MG63 (cell line): ENCODE results near the gene HIVEP1. TPM values are rescaled to one million over a fixed set of nuclear protein-coding genes. Genes with fewer than 3 reads are reported as not detected.

Source experiments
- DNase-seq: peaks from one replicate; pipeline ENCODE4 v3.0.0-alpha.2; 2020
- H3K27me3 ChIP-seq: fragments of 250-450 bp; sonication (Bioruptor Pico); 2 replicates; pipeline ENCODE4 v1.5.1; 2020; ENCODE audit warnings: mild to moderate bottlenecking, moderate library complexity
- H3K36me3 ChIP-seq: fragments of 250-450 bp; sonication (Bioruptor Pico); 2 replicates; pipeline ENCODE4 v1.5.1; 2020; ENCODE audit warnings: mild to moderate bottlenecking, moderate library complexity
- H3K4me3 ChIP-seq: fragments of 250-450 bp; sonication (Bioruptor Pico); 2 replicates; pipeline ENCODE4 v1.5.1; 2020; ENCODE audit warnings: mild to moderate bottlenecking, moderate library complexity
- H3K9me3 ChIP-seq: fragments of 250-450 bp; sonication (Bioruptor Pico); 2 replicates; pipeline ENCODE4 v1.5.1; 2020; ENCODE audit warnings: mild to moderate bottlenecking, moderate library complexity
- total RNA-seq: library from RNA; depleted of rRNA; stranded (reverse); fragments of >200 nt; shearing (Covaris generic); gene quantifications from 2 replicates; pipeline ENCODE4 v1.2.3, GENCODE V29; 2014; ENCODE audit warnings: low replicate concordance; rRNA removed

Gene HIVEP1
- total RNA-seq, 1 experiment from 2014 or later, result 3.1 TPM

GRCh38 chr6:12189150-12189549, 177.0 kb downstream of the HIVEP1 start:
- Histone ChIP-seq H3K4me3 (no peak overlapping the region), H3K36me3 (no peaks in the 10 kb centered on the region), H3K27me3 (no peaks in the 10 kb centered on the region), H3K9me3 (no peaks in the 10 kb centered on the region)
- no peak for DNase-seq

- Histone ChIP-seq H3K9me3 (no peaks in the 10 kb centered on the region), H3K36me3 (no peaks in the 10 kb centered on the region), H3K4me3 (no peak overlapping the region), H3K27me3 (no peaks in the 10 kb centered on the region)
- no peak for DNase-seq
Observed at GRCh38 chr6:12189661-12190060, 177.5 kb downstream of the HIVEP1 start.

- H3K4me3 ChIP-seq, result no peak overlapping the region
- H3K36me3 ChIP-seq, result no peaks in the 10 kb centered on the region
- H3K9me3 ChIP-seq, result no peaks in the 10 kb centered on the region
- H3K27me3 ChIP-seq, result no peaks in the 10 kb centered on the region
- no peak for DNase-seq
Observed at GRCh38 chr6:12190252-12190651, 178.1 kb downstream of the HIVEP1 start.

- Histone ChIP-seq H3K27me3 (no peaks in the 10 kb centered on the region), H3K9me3 (no peaks in the 10 kb centered on the region), H3K36me3 (no peaks in the 10 kb centered on the region), H3K4me3 (no peak overlapping the region)
- DNase-seq, result peak; percentile 38
Observed at GRCh38 chr6:12196326-12196936, 184.3 kb downstream of the HIVEP1 start.

- Histone ChIP-seq H3K36me3 (no peaks in the 10 kb centered on the region), H3K9me3 (no peaks in the 10 kb centered on the region), H3K27me3 (no peaks in the 10 kb centered on the region), H3K4me3 (no peak overlapping the region)
- no peak for DNase-seq
Observed at GRCh38 chr6:12198851-12199250, 186.7 kb downstream of the HIVEP1 start.

GRCh38 chr6:12200015-12200564, 188.0 kb downstream of the HIVEP1 start:
- DNase-seq, result no peak
- Histone ChIP-seq H3K36me3 (no peaks in the 10 kb centered on the region), H3K4me3 (no peak overlapping the region), H3K27me3 (no peaks in the 10 kb centered on the region), H3K9me3 (no peaks in the 10 kb centered on the region)

GRCh38 chr6:12200761-12201160, 188.6 kb downstream of the HIVEP1 start:
- Histone ChIP-seq H3K27me3 (no peaks in the 10 kb centered on the region), H3K36me3 (no peaks in the 10 kb centered on the region), H3K4me3 (no peak overlapping the region), H3K9me3 (no peaks in the 10 kb centered on the region)
- no peak for DNase-seq

- no peaks in the 10 kb centered on the region for H3K36me3 ChIP-seq
- no peaks in the 10 kb centered on the region for H3K27me3 ChIP-seq
- H3K9me3 ChIP-seq, result no peaks in the 10 kb centered on the region
- H3K4me3 ChIP-seq, result no peak overlapping the region
- DNase-seq, result no peak
Observed at GRCh38 chr6:12203001-12203400, 190.9 kb downstream of the HIVEP1 start.

- H3K9me3 ChIP-seq, result no peaks in the 10 kb centered on the region
- H3K27me3 ChIP-seq, result no peaks in the 10 kb centered on the region
- H3K4me3 ChIP-seq, result no peak overlapping the region
- no peaks in the 10 kb centered on the region for H3K36me3 ChIP-seq
- DNase-seq, result no peak
Observed at GRCh38 chr6:12208190-12208589, 196.1 kb downstream of the HIVEP1 start.

- Histone ChIP-seq H3K9me3 (no peaks in the 10 kb centered on the region), H3K36me3 (no peaks in the 10 kb centered on the region), H3K4me3 (no peak overlapping the region), H3K27me3 (no peaks in the 10 kb centered on the region)
- no peak for DNase-seq
Observed at GRCh38 chr6:12208673-12209072, 196.6 kb downstream of the HIVEP1 start.

Other genes starting within 250 kb of the HIVEP1 start
- 1.5 and 2.1 TPM in 2 replicates for gene ADTRP, start 233.5 kb upstream of the HIVEP1 start, total RNA-seq